ENCODE measurements around the gene NHSL2. TPM values are rescaled to one million over a fixed set of nuclear protein-coding genes. Genes with fewer than 3 reads are reported as not detected.

The NHSL2 gene
- total RNA-seq, 1 donor from 2014 or later: 13.0 TPM

- no peak overlapping the region for H2AFZ ChIP-seq (ENCODE audit: low read depth, low read length)
- peak; percentile 74 for FAIRE-seq
- H3K79me2 ChIP-seq (ENCODE audit: insufficient read depth, low read length): no peaks in the 10 kb centered on the region
- H3K4me3 ChIP-seq (ENCODE audit: insufficient read depth, low read depth, low read length): no peak overlapping the region
- Mint-ChIP-seq H3K4me3 (ENCODE audit: unreplicated experiment) (no peak overlapping the region), H3K36me3 (ENCODE audit: low read depth, unreplicated experiment) (peaks cover 8% of the 10 kb centered on the region), H3K4me1 (ENCODE audit: low read depth, unreplicated experiment) (no peaks in the 10 kb centered on the region), H3K27ac (ENCODE audit: unreplicated experiment) (no peak overlapping the region), H3K27me3 (ENCODE audit: low read depth, unreplicated experiment) (no peaks in the 10 kb centered on the region), H3K9me3 (ENCODE audit: unreplicated experiment) (no peaks in the 10 kb centered on the region)
- no peak for TF ChIP-seq EZH2 (IDR thresholded peaks at IDR 0.05; ENCODE audit: insufficient read depth, low read length)
- TF ChIP-seq, protein P1, sequence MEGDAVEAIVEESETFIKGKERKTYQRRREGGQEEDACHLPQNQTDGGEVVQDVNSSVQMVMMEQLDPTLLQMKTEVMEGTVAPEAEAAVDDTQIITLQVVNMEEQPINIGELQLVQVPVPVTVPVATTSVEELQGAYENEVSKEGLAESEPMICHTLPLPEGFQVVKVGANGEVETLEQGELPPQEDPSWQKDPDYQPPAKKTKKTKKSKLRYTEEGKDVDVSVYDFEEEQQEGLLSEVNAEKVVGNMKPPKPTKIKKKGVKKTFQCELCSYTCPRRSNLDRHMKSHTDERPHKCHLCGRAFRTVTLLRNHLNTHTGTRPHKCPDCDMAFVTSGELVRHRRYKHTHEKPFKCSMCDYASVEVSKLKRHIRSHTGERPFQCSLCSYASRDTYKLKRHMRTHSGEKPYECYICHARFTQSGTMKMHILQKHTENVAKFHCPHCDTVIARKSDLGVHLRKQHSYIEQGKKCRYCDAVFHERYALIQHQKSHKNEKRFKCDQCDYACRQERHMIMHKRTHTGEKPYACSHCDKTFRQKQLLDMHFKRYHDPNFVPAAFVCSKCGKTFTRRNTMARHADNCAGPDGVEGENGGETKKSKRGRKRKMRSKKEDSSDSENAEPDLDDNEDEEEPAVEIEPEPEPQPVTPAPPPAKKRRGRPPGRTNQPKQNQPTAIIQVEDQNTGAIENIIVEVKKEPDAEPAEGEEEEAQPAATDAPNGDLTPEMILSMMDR (IDR thresholded peaks at IDR 0.05; ENCODE audit: insufficient read depth, low read depth, low read length): no peak
- no peaks in the 10 kb centered on the region for H3K9me3 ChIP-seq (ENCODE audit: insufficient read depth, low read depth, low read length)
- no peak overlapping the region for H3K4me2 ChIP-seq (ENCODE audit: low read length)
- no peaks in the 10 kb centered on the region for H4K20me1 ChIP-seq (ENCODE audit: insufficient read depth, low read length)
- DNase-seq (ENCODE audit: low read depth): no peak
- H3K4me1 ChIP-seq (ENCODE audit: insufficient read depth, low read length): no peaks in the 10 kb centered on the region
- no peak overlapping the region for H3K27ac ChIP-seq (ENCODE audit: low read depth, low read length)
- H3K9ac ChIP-seq (ENCODE audit: low read length): no peak overlapping the region
- H3K27me3 ChIP-seq (ENCODE audit: insufficient read depth, low read length): no peaks in the 10 kb centered on the region
- H3K36me3 ChIP-seq (ENCODE audit: insufficient read depth, low read length): no peaks in the 10 kb centered on the region
Measured at GRCh38 chrX:72011734-72012133, 101.1 kb downstream of the NHSL2 start.

- no peaks in the 10 kb centered on the region for H3K36me3 ChIP-seq (ENCODE audit: insufficient read depth, low read length)
- no peaks in the 10 kb centered on the region for H3K79me2 ChIP-seq (ENCODE audit: insufficient read depth, low read length)
- no peaks in the 10 kb centered on the region for H3K27me3 Mint-ChIP-seq (ENCODE audit: low read depth, unreplicated experiment)
- FAIRE-seq (peak; percentile 98), DNase-seq (ENCODE audit: low read depth) (no peak)
- no peaks in the 10 kb centered on the region for H3K9me3 Mint-ChIP-seq (ENCODE audit: unreplicated experiment)
- H3K27ac Mint-ChIP-seq (ENCODE audit: unreplicated experiment): no peak overlapping the region
- TF ChIP-seq, protein P1 (IDR thresholded peaks at IDR 0.05; ENCODE audit: insufficient read depth, low read depth, low read length): no peak
- TF ChIP-seq EZH2 (IDR thresholded peaks at IDR 0.05; ENCODE audit: insufficient read depth, low read length): no peak
- H3K4me2 ChIP-seq (ENCODE audit: low read length): no peak overlapping the region
- H3K4me1 ChIP-seq (ENCODE audit: insufficient read depth, low read length): peaks cover 7% of the 10 kb centered on the region
- H3K9me3 ChIP-seq (ENCODE audit: insufficient read depth, low read depth, low read length): no peaks in the 10 kb centered on the region
- no peak overlapping the region for H3K4me3 ChIP-seq (ENCODE audit: insufficient read depth, low read depth, low read length)
- H3K27me3 ChIP-seq (ENCODE audit: insufficient read depth, low read length): no peaks in the 10 kb centered on the region
- H3K9ac ChIP-seq (ENCODE audit: low read length): no peak overlapping the region
- H3K4me1 Mint-ChIP-seq (ENCODE audit: low read depth, unreplicated experiment): peaks cover 9% of the 10 kb centered on the region
- H2AFZ ChIP-seq (ENCODE audit: low read depth, low read length): no peak overlapping the region
- H3K27ac ChIP-seq (ENCODE audit: low read depth, low read length): no peak overlapping the region
- H3K4me3 Mint-ChIP-seq (ENCODE audit: unreplicated experiment): no peak overlapping the region
- H3K36me3 Mint-ChIP-seq (ENCODE audit: low read depth, unreplicated experiment): peaks cover 8% of the 10 kb centered on the region
- H4K20me1 ChIP-seq (ENCODE audit: insufficient read depth, low read length): no peaks in the 10 kb centered on the region
Measured at GRCh38 chrX:72015383-72015782, 104.7 kb downstream of the NHSL2 start.

DNA sequence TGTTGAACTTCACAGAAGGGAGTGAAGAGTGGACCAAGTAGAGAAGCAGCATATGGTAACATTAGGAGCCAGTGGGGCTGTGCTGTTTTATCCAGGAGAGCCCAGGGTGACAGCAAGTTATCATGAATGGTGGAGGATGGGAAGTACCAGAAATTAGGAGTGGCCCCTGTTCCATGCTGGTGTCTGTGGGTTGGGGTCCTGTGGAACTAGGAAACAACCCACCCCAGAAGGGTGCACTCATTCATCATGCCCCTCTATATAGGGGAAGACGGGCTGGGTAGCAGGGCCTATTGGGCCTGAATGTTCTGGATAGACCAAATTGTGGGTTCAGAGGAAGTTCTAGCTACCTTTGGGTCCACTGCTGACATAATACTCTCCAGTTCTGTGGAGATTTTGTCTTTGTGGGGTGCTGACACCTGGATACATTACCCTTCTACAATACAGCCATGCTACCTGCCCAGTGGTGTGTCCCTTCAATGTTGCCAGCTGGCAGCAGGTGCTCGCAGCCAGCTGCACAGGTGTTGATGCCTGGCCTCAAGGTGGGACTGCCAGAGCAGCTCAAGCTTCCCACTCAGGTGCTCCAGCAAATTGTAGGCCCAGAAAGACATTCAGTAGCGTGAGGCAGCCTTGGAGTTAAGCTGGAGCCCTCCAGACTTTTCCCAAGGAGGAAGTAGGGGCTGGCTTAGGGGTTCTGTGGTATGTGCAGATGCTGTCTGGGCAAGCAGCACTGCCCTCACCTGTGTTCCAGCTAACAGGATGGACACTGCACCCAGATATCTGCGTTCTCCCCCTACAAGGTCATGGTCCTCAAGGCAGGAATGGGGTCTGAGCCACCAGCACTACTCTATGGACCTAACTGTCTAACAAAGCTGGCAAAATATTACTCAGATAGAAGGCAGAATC, 106.5 kb downstream of the NHSL2 start:
- H3K9me3 Mint-ChIP-seq (ENCODE audit: unreplicated experiment): no peaks in the 10 kb centered on the region

More for the DNA sequence above, 106.5 kb downstream of the NHSL2 start:
- Histone ChIP-seq H4K20me1 (ENCODE audit: insufficient read depth, low read length) (no peaks in the 10 kb centered on the region), H3K36me3 (ENCODE audit: insufficient read depth, low read length) (no peaks in the 10 kb centered on the region), H3K27me3 (ENCODE audit: insufficient read depth, low read length) (no peaks in the 10 kb centered on the region), H3K9me3 (ENCODE audit: insufficient read depth, low read depth, low read length) (no peaks in the 10 kb centered on the region), H3K4me1 (ENCODE audit: insufficient read depth, low read length) (peaks cover 7% of the 10 kb centered on the region), H3K79me2 (ENCODE audit: insufficient read depth, low read length) (no peaks in the 10 kb centered on the region), H3K4me2 (ENCODE audit: low read length) (no peak overlapping the region), H2AFZ (ENCODE audit: low read depth, low read length) (no peak overlapping the region), H3K4me3 (ENCODE audit: insufficient read depth, low read depth, low read length) (no peak overlapping the region), H3K27ac (ENCODE audit: low read depth, low read length) (no peak overlapping the region), H3K9ac (ENCODE audit: low read length) (no peak overlapping the region)
- peaks cover 5% of the 10 kb centered on the region for H3K36me3 Mint-ChIP-seq (ENCODE audit: low read depth, unreplicated experiment)
- no peak overlapping the region for H3K4me3 Mint-ChIP-seq (ENCODE audit: unreplicated experiment)
- TF ChIP-seq, protein P1 (IDR thresholded peaks at IDR 0.05; ENCODE audit: insufficient read depth, low read depth, low read length): no peak
- TF ChIP-seq EZH2 (IDR thresholded peaks at IDR 0.05; ENCODE audit: insufficient read depth, low read length): no peak
- H3K27ac Mint-ChIP-seq (ENCODE audit: unreplicated experiment): no peak overlapping the region
- DNase-seq (ENCODE audit: low read depth) (no peak), FAIRE-seq (no peak)
- no peaks in the 10 kb centered on the region for H3K27me3 Mint-ChIP-seq (ENCODE audit: low read depth, unreplicated experiment)
- H3K4me1 Mint-ChIP-seq (ENCODE audit: low read depth, unreplicated experiment): peaks cover 9% of the 10 kb centered on the region
